HepG2 (cell line): Measurements from ENCODE around the gene PRR19. TPM values are rescaled to one million over a fixed set of nuclear protein-coding genes. Genes with fewer than 3 reads are reported as not detected.

Experiments used
- ATF7-NPFF ChIP-seq: sonication (generic); formaldehyde crosslinking; IDR thresholded peaks from 2 replicates; pipeline ENCODE4 v1.8.1; 2023; ENCODE audit warnings: mild to moderate bottlenecking, low read depth, missing genetic modification reagents, moderate library complexity
- BCLAF1 ChIP-seq: fragments of 450-650 bp; IDR thresholded peaks from 2 replicates; pipeline ENCODE4 v1.6.1; 2017; ENCODE audit warnings: mild to moderate bottlenecking
- CHCHD3 ChIP-seq: sonication (generic); formaldehyde crosslinking; IDR thresholded peaks from 2 replicates; pipeline ENCODE4 v1.8.0; 2022; ENCODE audit warnings: mild to moderate bottlenecking, missing genetic modification reagents, moderate library complexity
- CTCF ChIP-seq: sonication (generic); formaldehyde crosslinking; IDR thresholded peaks from 2 replicates; pipeline ENCODE4 v1.5.0; 2020; ENCODE audit warnings: mild to moderate bottlenecking, missing genetic modification reagents, moderate library complexity
- JUNB ChIP-seq: sonication (generic); formaldehyde crosslinking; IDR thresholded peaks from 2 replicates; pipeline ENCODE4 v1.8.0; 2022; ENCODE audit warnings: missing genetic modification reagents, mild to moderate bottlenecking, borderline replicate concordance
- KLF11 ChIP-seq: IDR thresholded peaks from 2 replicates; pipeline ENCODE4 v1.6.1; 2016; ENCODE audit warnings: missing compliant biosample characterization
- LBX2 ChIP-seq: sonication (generic); formaldehyde crosslinking; IDR thresholded peaks from 2 replicates; pipeline ENCODE4 v1.5.0; 2020; ENCODE audit warnings: missing genetic modification reagents, mild to moderate bottlenecking, borderline replicate concordance
- ZBTB39 ChIP-seq: sonication (generic); formaldehyde crosslinking; IDR thresholded peaks from 2 replicates; pipeline ENCODE4 v1.5.0; 2020; ENCODE audit warnings: missing genetic modification reagents
- ZBTB4 ChIP-seq: sonication (generic); formaldehyde crosslinking; IDR thresholded peaks from 2 replicates; pipeline ENCODE4 v1.4.0; 2020; ENCODE audit warnings: missing genetic modification reagents, mild to moderate bottlenecking, borderline replicate concordance
- ZBTB7B ChIP-seq: sonication (generic); formaldehyde crosslinking; IDR thresholded peaks from 2 replicates; pipeline ENCODE4 v1.4.0; 2020; ENCODE audit warnings: missing genetic modification reagents
- ZFP91 ChIP-seq: sonication (generic); formaldehyde crosslinking; IDR thresholded peaks from 2 replicates; pipeline ENCODE4 v1.9.0; 2022; ENCODE audit warnings: missing genetic modification reagents, mild to moderate bottlenecking, borderline replicate concordance
- ZNF781 ChIP-seq: sonication (generic); formaldehyde crosslinking; IDR thresholded peaks from 2 replicates; pipeline ENCODE4 v1.5.1; 2020; ENCODE audit warnings: borderline replicate concordance, mild to moderate bottlenecking, missing genetic modification reagents; ENCODE audit errors: not compliant biosample characterization
- ZNF784 ChIP-seq: sonication (generic); formaldehyde crosslinking; IDR thresholded peaks from 2 replicates; pipeline ENCODE4 v1.5.1; 2020; ENCODE audit warnings: missing genetic modification reagents, mild to moderate bottlenecking, borderline replicate concordance
- polyA plus RNA-seq, 8 experiments: library from polyadenylated mRNA; depleted of rRNA in 3 of 8; stranded (reverse) in 7 of 8; unstranded in 1 of 8; fragments of >200 nt; fragmentation: Illumina TruSeq in 4 of 8; extraction: Trizol in 4 of 8; gene quantifications; 2 replicates each; pipeline versions ENCODE4 v1.2.1 to v1.2.3, GENCODE V29; 2011 to 2016; ENCODE audit warnings: low read depth in 4 of 8, missing spikeins in 1 of 8, mixed read lengths in 1 of 8; ENCODE audit not compliant: insufficient read depth in 1 of 8
- total RNA-seq, 5 experiments: library from RNA; depleted of rRNA; stranded (reverse); fragments of >200 nt; fragmentation: Illumina TruSeq; extraction: Trizol; gene quantifications; 2 replicates each; pipeline ENCODE4 v1.2.3, GENCODE V29; 2016; ENCODE audit warnings: low read depth in 1 of 5

The PRR19 gene
- total and polyA plus RNA-seq, 2 of the 13 experiments (the other 11 are each of a cell fraction or from before 2014, with no cell fraction given) = 0.21 to 0.33 TPM

GRCh38 chr19:42267644-42268141 lies 34.2 kb upstream of the PRR19 start (continued):
- 0 out of 2 replicates have a peak, but pooled peaks have one; percentile 2 for TF ChIP-seq CTCF (CRISPR knock-in tag)
- no peak for TF ChIP-seq ZFP91 (CRISPR knock-in tag)
- no peak for TF ChIP-seq KLF11 (CRISPR knock-in tag)
- TF ChIP-seq ZNF781 (CRISPR knock-in tag) = peak; percentile 90
- TF ChIP-seq ZNF784 (CRISPR knock-in tag) = no peak
- no peak for TF ChIP-seq JUNB (CRISPR knock-in tag)
- TF ChIP-seq ZBTB39 (CRISPR knock-in tag) = peak; percentile 19; the same call in 1 of the 2 replicates
- TF ChIP-seq BCLAF1 = no peak
- no peak for TF ChIP-seq LBX2 (CRISPR knock-in tag)
- TF ChIP-seq ATF7-NPFF (CRISPR knock-in tag) = no peak
- no peak for TF ChIP-seq ZBTB4 (CRISPR knock-in tag)
- TF ChIP-seq CHCHD3 = no peak
- TF ChIP-seq ZBTB7B = no peak
